Fibroblast of gingiva (primary cell): Measurements from ENCODE around the gene ZNF232.
"Not testable (repeated sequence)": the region's sequence is repeated elsewhere in the genome, so short reads cannot be mapped to it uniquely, and the experiment has no call there.

ENCODE experiments used
- DNase-seq: peaks from one replicate; pipeline ENCODE4 v3.0.0-alpha.2; 2011; ENCODE audit warnings: low read depth

ZNF232 gene

GRCh38 chr17:5129770-5130169 lies 18.1 kb upstream of the ZNF232 start:
- not testable (repeated sequence) for DNase-seq

- no peak for DNase-seq
Measured at GRCh38 chr17:5128905-5129535, 17.3 kb upstream of the ZNF232 start.

- not testable (repeated sequence) for DNase-seq
Measured at GRCh38 chr17:5128387-5128786, 16.7 kb upstream of the ZNF232 start.

GRCh38 chr17:5127910-5128309 lies 16.2 kb upstream of the ZNF232 start:
- DNase-seq, result no peak

GRCh38 chr17:5126719-5127488 lies 15.2 kb upstream of the ZNF232 start:
- DNase-seq, result no peak

- DNase-seq, result not testable (repeated sequence)
Measured at GRCh38 chr17:5124896-5125295, 13.2 kb upstream of the ZNF232 start.

GRCh38 chr17:5124125-5124760 lies 12.6 kb upstream of the ZNF232 start:
- DNase-seq, result not testable (repeated sequence)

- no peak for DNase-seq
Measured at GRCh38 chr17:5123343-5124124, 11.9 kb upstream of the ZNF232 start.

GRCh38 chr17:5122586-5123342 lies 11.1 kb upstream of the ZNF232 start:
- no peak for DNase-seq

- not testable (repeated sequence) for DNase-seq
Measured at GRCh38 chr17:5122056-5122455, 10.4 kb upstream of the ZNF232 start.

- DNase-seq, result no peak
Measured at GRCh38 chr17:5121186-5121841, 9.6 kb upstream of the ZNF232 start.

GRCh38 chr17:5120436-5121185 lies 8.9 kb upstream of the ZNF232 start:
- DNase-seq, result not testable (repeated sequence)

GRCh38 chr17:5120036-5120435 lies 8.4 kb upstream of the ZNF232 start:
- no peak for DNase-seq

- DNase-seq, result no peak
Measured at GRCh38 chr17:5118219-5118618, 6.5 kb upstream of the ZNF232 start.

- no peak for DNase-seq
Measured at GRCh38 chr17:5115673-5116651, 4.3 kb upstream of the ZNF232 start, which contains the start of gene USP6. Gene USP6, plus strand, starts transcription at chr17:5116032. Its CDS starts 14,336 bp downstream, at chr17:5130368.

- no peak for DNase-seq
Measured at GRCh38 chr17:5110816-5111215, 862 bp downstream of the ZNF232 start.

- no peak for DNase-seq
Measured at GRCh38 chr17:5100832-5101231, 10.8 kb downstream of the ZNF232 start.

GRCh38 chr17:5099271-5099670 lies 12.4 kb downstream of the ZNF232 start:
- no peak for DNase-seq
